HFFc6 (cell line): ENCODE results near the gene AUH. TPM values are rescaled to one million over a fixed set of nuclear protein-coding genes. Genes with fewer than 3 reads are reported as not detected.

ENCODE experiments used
- DNase-seq: peaks from one replicate; pipeline ENCODE4 v3.0.0-alpha.2; 2018
- H3K27ac Mint-ChIP-seq: 2 replicates; pipeline ENCODE4 v1.8.0; 2020; ENCODE audit warnings: mild to moderate bottlenecking, mixed read lengths
- H3K27me3 Mint-ChIP-seq: 2 replicates; pipeline ENCODE4 v1.8.0; 2021; ENCODE audit warnings: mild to moderate bottlenecking, moderate library complexity, mixed read lengths; ENCODE audit not compliant: insufficient read depth
- H3K36me3 Mint-ChIP-seq: 2 replicates; pipeline ENCODE4 v1.8.0; 2021; ENCODE audit warnings: low read depth, mixed read lengths
- H3K4me1 Mint-ChIP-seq: 2 replicates; pipeline ENCODE4 v1.8.0; 2020; ENCODE audit warnings: low read depth, mixed read lengths
- H3K4me3 Mint-ChIP-seq: 2 replicates; pipeline ENCODE4 v1.8.0; 2020; ENCODE audit warnings: mild to moderate bottlenecking, moderate library complexity, mixed read lengths
- H3K9me3 Mint-ChIP-seq: 2 replicates; pipeline ENCODE4 v1.8.0; 2020; ENCODE audit warnings: mild to moderate bottlenecking, mixed read lengths
- total RNA-seq, 6 experiments: library from RNA; stranded (reverse); fragmentation: NEBNext Ultra II Directional; extraction: Animal tissue kit (Norgen Biotek cat#: 25700); gene quantifications; 2 replicates in 1 of 6; 3 replicates in 5 of 6; pipeline ENCODE4 v1.2.3, GENCODE V29; 2021
- TF ChIP-seq, protein P1 (sequence below): fragments of 200-600 bp; sonication (generic); IDR thresholded peaks from 2 replicates; pipeline ENCODE4 v1.5.0; 2021; ENCODE audit warnings: antibody characterized with exemption, mild to moderate bottlenecking

Gene AUH
- total RNA-seq, 6 experiments from 2014 or later = 9.8 to 11.3 (median 10.6) TPM

- H3K27me3 Mint-ChIP-seq = peaks cover 2% of the 10 kb centered on the region; the same call in 1 of the 2 replicates
Measured at GRCh38 chr9:91332546-91333231, 29.0 kb downstream of the AUH start.

GRCh38 chr9:91331849-91332248, 29.9 kb downstream of the AUH start:
- Mint-ChIP-seq H3K4me1 (peaks cover 12% of the 10 kb centered on the region), H3K4me3 (no peak overlapping the region), H3K9me3 (no peaks in the 10 kb centered on the region; the same call in 1 of the 2 replicates), H3K27me3 (no peaks in the 10 kb centered on the region), H3K27ac (no peak overlapping the region), H3K36me3 (peaks cover 36% of the 10 kb centered on the region)
- no peak for DNase-seq
- TF ChIP-seq, protein P1, sequence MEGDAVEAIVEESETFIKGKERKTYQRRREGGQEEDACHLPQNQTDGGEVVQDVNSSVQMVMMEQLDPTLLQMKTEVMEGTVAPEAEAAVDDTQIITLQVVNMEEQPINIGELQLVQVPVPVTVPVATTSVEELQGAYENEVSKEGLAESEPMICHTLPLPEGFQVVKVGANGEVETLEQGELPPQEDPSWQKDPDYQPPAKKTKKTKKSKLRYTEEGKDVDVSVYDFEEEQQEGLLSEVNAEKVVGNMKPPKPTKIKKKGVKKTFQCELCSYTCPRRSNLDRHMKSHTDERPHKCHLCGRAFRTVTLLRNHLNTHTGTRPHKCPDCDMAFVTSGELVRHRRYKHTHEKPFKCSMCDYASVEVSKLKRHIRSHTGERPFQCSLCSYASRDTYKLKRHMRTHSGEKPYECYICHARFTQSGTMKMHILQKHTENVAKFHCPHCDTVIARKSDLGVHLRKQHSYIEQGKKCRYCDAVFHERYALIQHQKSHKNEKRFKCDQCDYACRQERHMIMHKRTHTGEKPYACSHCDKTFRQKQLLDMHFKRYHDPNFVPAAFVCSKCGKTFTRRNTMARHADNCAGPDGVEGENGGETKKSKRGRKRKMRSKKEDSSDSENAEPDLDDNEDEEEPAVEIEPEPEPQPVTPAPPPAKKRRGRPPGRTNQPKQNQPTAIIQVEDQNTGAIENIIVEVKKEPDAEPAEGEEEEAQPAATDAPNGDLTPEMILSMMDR = no peak

More at GRCh38 chr9:91332546-91333231, 29.0 kb downstream of the AUH start:
- Mint-ChIP-seq H3K4me3 (no peak overlapping the region), H3K9me3 (no peaks in the 10 kb centered on the region; the same call in 1 of the 2 replicates), H3K27ac (no peak overlapping the region), H3K36me3 (peaks cover 27% of the 10 kb centered on the region), H3K4me1 (peaks cover 12% of the 10 kb centered on the region)
- TF ChIP-seq, protein P1 = no peak
- DNase-seq = no peak

GRCh38 chr9:91328186-91328585, 33.5 kb downstream of the AUH start:
- Mint-ChIP-seq H3K27ac (no peak overlapping the region), H3K36me3 (peaks cover 37% of the 10 kb centered on the region), H3K9me3 (no peaks in the 10 kb centered on the region; the same call in 1 of the 2 replicates), H3K4me1 (0 out of 2 replicates have a peak, but pooled peaks cover 5% of the 10 kb centered on the region), H3K4me3 (no peak overlapping the region), H3K27me3 (no peaks in the 10 kb centered on the region)
- DNase-seq = no peak
- TF ChIP-seq, protein P1 = no peak

GRCh38 chr9:91321691-91322090, 40.0 kb downstream of the AUH start:
- 0 out of 2 replicates have a peak, but pooled peaks cover 5% of the 10 kb centered on the region for H3K4me1 Mint-ChIP-seq

GRCh38 chr9:91320299-91320698, 41.4 kb downstream of the AUH start:
- no peak for DNase-seq
- H3K27me3 Mint-ChIP-seq = no peaks in the 10 kb centered on the region
- H3K9me3 Mint-ChIP-seq = no peaks in the 10 kb centered on the region
- peaks cover 8% of the 10 kb centered on the region; the same call in 1 of the 2 replicates for H3K36me3 Mint-ChIP-seq
- H3K4me1 Mint-ChIP-seq = no peaks in the 10 kb centered on the region
- no peak overlapping the region for H3K27ac Mint-ChIP-seq
- no peak overlapping the region for H3K4me3 Mint-ChIP-seq
- TF ChIP-seq, protein P1 = no peak

More at GRCh38 chr9:91321691-91322090, 40.0 kb downstream of the AUH start:
- Mint-ChIP-seq H3K27me3 (no peaks in the 10 kb centered on the region), H3K36me3 (peaks cover 7% of the 10 kb centered on the region), H3K4me3 (no peak overlapping the region), H3K9me3 (no peaks in the 10 kb centered on the region), H3K27ac (no peak overlapping the region)
- TF ChIP-seq, protein P1 = no peak
- DNase-seq = no peak
